OCI-LY7 (cell line): ENCODE results near the gene GADD45GIP1. TPM values are rescaled to one million over a fixed set of nuclear protein-coding genes. Genes with fewer than 3 reads are reported as not detected.

ENCODE experiments used
- BruUV-seq: library from RNA; stranded (reverse); fragments of 400-500 nt; replicated peaks from 2 replicates; lab custom pipeline; 2021; lab: Mats Ljungman, UMichigan
- CTCF ChIA-PET: fragments of 300-600 bp; sonication (Branson Sonifier 250); formaldehyde crosslinking; loops from one replicate; lab custom pipeline; 2022; ENCODE audit warnings: antibody characterized with exemption; ENCODE audit not compliant: unreplicated experiment; lab: Charles Lee
- POLR2A ChIA-PET: fragments of 300-600 bp; sonication (Branson Sonifier 250); formaldehyde crosslinking; loops from one replicate; lab custom pipeline; 2022; ENCODE audit warnings: antibody characterized with exemption; lab: Charles Lee
- DNase-seq: peaks from one replicate; pipeline ENCODE4 v3.0.0-alpha.2; 2015; ENCODE audit warnings: low spot score
- H2AFZ ChIP-seq: fragments of 200-600 bp; sonication (generic), shearing (Covaris generic); 2 replicates; pipeline ENCODE4 v1.6.1; 2014; ENCODE audit warnings: mild to moderate bottlenecking, antibody characterized with exemption, low read length, moderate library complexity
- H3K27ac ChIP-seq: fragments of 200-600 bp; sonication (generic); 2 replicates; pipeline ENCODE4 v1.5.1; 2014; ENCODE audit warnings: mixed run types, low read depth, mild to moderate bottlenecking, moderate library complexity, low read length, inconsistent platforms; ENCODE audit not compliant: poor library complexity, severe bottlenecking
- H3K36me3 ChIP-seq: fragments of 200-600 bp; sonication (generic); 2 replicates; pipeline ENCODE4 v1.6.1; 2014; ENCODE audit warnings: mild to moderate bottlenecking, antibody characterized with exemption, low read length, moderate library complexity, mixed read lengths; ENCODE audit not compliant: insufficient read depth
- H3K4me1 ChIP-seq: fragments of 200-600 bp; sonication (generic); 2 replicates; pipeline ENCODE4 v1.5.1; 2014; ENCODE audit warnings: mild to moderate bottlenecking, low read length; ENCODE audit not compliant: insufficient read depth, poor library complexity, severe bottlenecking
- H3K4me2 ChIP-seq: fragments of 200-600 bp; sonication (generic); 2 replicates; pipeline ENCODE4 v1.6.1; 2014; ENCODE audit warnings: mild to moderate bottlenecking, low read length
- H3K4me3 ChIP-seq: fragments of 200-600 bp; sonication (generic); 2 replicates; pipeline ENCODE4 v1.5.1; 2014; ENCODE audit warnings: mild to moderate bottlenecking, low read depth, low read length; ENCODE audit not compliant: poor library complexity, severe bottlenecking
- H3K79me2 ChIP-seq: fragments of 200-600 bp; sonication (generic); 2 replicates; pipeline ENCODE4 v1.6.1; 2016; ENCODE audit warnings: low read depth, mild to moderate bottlenecking, low read length, moderate library complexity, mixed read lengths; ENCODE audit not compliant: insufficient read depth
- H3K9me2 ChIP-seq: fragments of 200-600 bp; sonication (generic); 2 replicates; pipeline ENCODE4 v1.6.1; 2016; ENCODE audit warnings: mild to moderate bottlenecking, low read length, mixed read lengths; ENCODE audit not compliant: insufficient read depth
- H3K9me3 ChIP-seq: fragments of 200-600 bp; sonication (generic); 2 replicates; pipeline ENCODE4 v1.6.1; 2014; ENCODE audit warnings: mild to moderate bottlenecking, mixed run types, low read length, mixed read lengths
- H4K20me1 ChIP-seq: fragments of 200-600 bp; sonication (generic); 2 replicates; pipeline ENCODE4 v1.6.1; 2014; ENCODE audit warnings: mild to moderate bottlenecking, antibody characterized with exemption, low read length, moderate library complexity, mixed read lengths; ENCODE audit not compliant: insufficient read depth
- CTCF ChIP-seq: fragments of 200-600 bp; sonication (generic); conservative IDR thresholded peaks from 2 replicates; pipeline ENCODE4 v1.5.1; 2014; ENCODE audit warnings: mild to moderate bottlenecking, antibody characterized with exemption, low read length, moderate library complexity, mixed read lengths
- EZH2phosphoT487 ChIP-seq: fragments of 200-600 bp; sonication (generic); IDR thresholded peaks from 2 replicates; pipeline ENCODE4 v1.6.1; 2018; ENCODE audit warnings: low read depth, borderline replicate concordance, mild to moderate bottlenecking, mixed run types, antibody characterized with exemption, low read length, moderate library complexity, mixed read lengths
- intact Hi-C: fragments of 100-400 bp; cut with micrococcal nuclease; formaldehyde crosslinking; loops from one replicate; pipeline ENCODE4 v1.10.0; 2022; ENCODE audit not compliant: unreplicated experiment
- total RNA-seq, 2 experiments: library from RNA; depleted of rRNA in 1 of 2; stranded (reverse); fragments of >200 nt in 1 of 2; shearing (Covaris generic) in 1 of 2; gene quantifications; 2 replicates each; pipeline ENCODE4 v1.2.3, GENCODE V29; 2014 to 2022

The GADD45GIP1 gene
- total RNA-seq, 2 experiments from 2014 or later = 29.5 to 32.4 TPM

DNA sequence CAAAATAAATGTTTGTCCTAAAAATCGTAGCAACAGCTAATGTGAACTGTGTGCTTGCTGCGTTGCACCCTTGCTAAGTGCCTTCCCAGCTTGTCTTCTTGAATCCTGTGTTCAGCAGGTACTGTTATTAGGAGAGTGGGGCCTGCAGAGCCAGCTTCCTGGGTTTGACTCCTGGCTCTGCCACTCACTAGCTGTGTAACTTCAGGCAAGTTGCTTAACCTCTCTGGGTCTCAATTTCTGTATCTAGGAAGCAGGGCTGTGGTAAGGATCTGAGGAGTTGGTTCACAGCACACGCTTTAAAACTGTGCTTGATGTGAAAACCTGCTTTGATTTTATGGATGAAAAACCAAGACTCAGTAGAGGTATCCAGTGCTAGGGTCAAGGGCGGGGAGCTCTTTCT, 48.2 kb upstream of the GADD45GIP1 start:
- Histone ChIP-seq H2AFZ (no peak overlapping the region), H3K4me2 (no peak overlapping the region), H3K27ac (no peak overlapping the region), H3K9me2 (no peaks in the 10 kb centered on the region), H3K4me1 (no peaks in the 10 kb centered on the region), H3K79me2 (no peaks in the 10 kb centered on the region), H3K4me3 (no peak overlapping the region), H3K9me3 (no peaks in the 10 kb centered on the region), H3K36me3 (no peaks in the 10 kb centered on the region), H4K20me1 (no peaks in the 10 kb centered on the region; the same call in 1 of the 2 replicates)
- no peak for TF ChIP-seq EZH2phosphoT487
- TF ChIP-seq CTCF = no peak
- no TSS peak for BruUV-seq
- DNase-seq = no peak
- intact Hi-C loops = no loop called here
- ChIA-PET POLR2A (interaction anchor here (0.6 kb wide), 1 partner anchor 16 kb away, joined by 3 read pairs; no protein-coding TSS in a partner anchor), CTCF (no interaction called here)

DNA sequence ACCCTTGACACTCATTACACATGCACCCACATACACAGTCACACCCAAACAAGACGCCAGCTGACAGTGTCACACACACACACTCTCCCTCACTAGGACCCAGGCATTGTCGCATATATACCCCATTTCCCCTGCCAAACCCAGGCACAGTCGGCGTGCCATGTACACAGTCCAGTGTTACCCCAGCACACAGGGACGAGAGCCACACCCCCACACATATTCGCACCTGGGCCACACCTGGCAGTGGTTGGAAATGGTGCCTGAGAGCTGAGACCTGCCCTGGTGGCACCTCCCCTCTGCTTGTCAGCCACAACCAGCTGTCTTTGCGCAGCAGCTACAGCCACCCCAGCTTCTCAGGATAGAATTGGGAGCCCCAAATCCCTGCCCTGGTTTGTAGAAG, 47.2 kb upstream of the GADD45GIP1 start:
- POLR2A ChIA-PET = no interaction called here
- Histone ChIP-seq H3K9me2 (no peaks in the 10 kb centered on the region), H3K27ac (no peak overlapping the region), H4K20me1 (no peaks in the 10 kb centered on the region; the same call in 1 of the 2 replicates), H3K79me2 (no peaks in the 10 kb centered on the region), H3K4me3 (no peak overlapping the region), H3K4me2 (no peak overlapping the region), H3K9me3 (no peaks in the 10 kb centered on the region), H3K36me3 (no peaks in the 10 kb centered on the region), H2AFZ (no peak overlapping the region), H3K4me1 (no peaks in the 10 kb centered on the region)
- BruUV-seq = no TSS peak
- no peak for DNase-seq
- intact Hi-C loops = no loop called here
- TF ChIP-seq CTCF (no peak), EZH2phosphoT487 (no peak)
- CTCF ChIA-PET = no interaction called here

DNA sequence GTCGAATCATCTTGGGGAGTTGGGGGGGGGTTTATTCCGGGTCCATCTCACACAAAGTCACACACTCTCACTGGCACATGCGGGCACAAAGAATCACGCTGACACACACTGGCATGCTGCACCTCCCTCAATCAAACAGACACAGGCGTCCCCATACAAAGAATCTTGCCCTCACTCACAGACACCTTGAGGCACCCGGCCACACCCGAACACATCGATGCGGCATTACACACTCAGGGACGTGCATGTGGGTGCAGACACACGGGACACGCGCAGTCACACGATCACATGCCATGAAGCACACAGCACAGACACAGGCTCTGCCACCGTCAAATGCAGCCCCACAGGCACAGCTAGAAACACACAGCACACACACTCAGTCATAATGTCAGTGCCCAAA, 46.1 kb upstream of the GADD45GIP1 start:
- POLR2A ChIA-PET = no interaction called here
- H4K20me1 ChIP-seq = no peaks in the 10 kb centered on the region
- no peak overlapping the region for H2AFZ ChIP-seq
- H3K4me1 ChIP-seq = no peaks in the 10 kb centered on the region
- H3K9me2 ChIP-seq = no peaks in the 10 kb centered on the region
- H3K4me2 ChIP-seq = no peak overlapping the region
- no peaks in the 10 kb centered on the region for H3K79me2 ChIP-seq
- no TSS peak for BruUV-seq
- no peaks in the 10 kb centered on the region for H3K9me3 ChIP-seq
- CTCF ChIA-PET = no interaction called here
- H3K36me3 ChIP-seq = no peaks in the 10 kb centered on the region
- no peak for DNase-seq
- intact Hi-C loops = no loop called here
- H3K27ac ChIP-seq = no peak overlapping the region
- H3K4me3 ChIP-seq = no peak overlapping the region
- no peak for TF ChIP-seq EZH2phosphoT487
- TF ChIP-seq CTCF = no peak
